CD8-positive, alpha-beta memory T cell (primary cell): Measurements from ENCODE around the gene BRSK1. TPM values are rescaled to one million over a fixed set of nuclear protein-coding genes. Genes with fewer than 3 reads are reported as not detected.

Experiments
- CTCF ChIA-PET: fragments of 350-600 bp; sonication (Branson Sonifier 250); formaldehyde crosslinking; loops from one replicate; lab custom pipeline; 2021; ENCODE audit warnings: antibody characterized with exemption; lab: Charles Lee
- POLR2A ChIA-PET: fragments of 350-600 bp; sonication (Branson Sonifier 250); formaldehyde crosslinking; loops from one replicate; lab custom pipeline; 2021; ENCODE audit warnings: antibody characterized with exemption; lab: Charles Lee
- DNase-seq, 5 donors: peaks; one replicate each; pipeline versions ENCODE4 v3.0.0 to v3.0.0-alpha.2; 2020 to 2022; ENCODE audit warnings: mixed read lengths in 1 of 5
- H3K27ac ChIP-seq: one replicate; pipeline ENCODE4 v1.7.0; 2013; ENCODE audit warnings: low read depth, mild to moderate bottlenecking, low read length, moderate library complexity
- H3K27me3 ChIP-seq: 2 replicates; pipeline ENCODE4 v1.7.0; 2013; ENCODE audit warnings: low read length, mild to moderate bottlenecking; ENCODE audit not compliant: insufficient read depth, poor library complexity, severe bottlenecking
- H3K36me3 ChIP-seq: 2 replicates; pipeline ENCODE4 v1.7.0; 2013; ENCODE audit warnings: mild to moderate bottlenecking, low read length, moderate library complexity; ENCODE audit not compliant: insufficient read depth
- H3K4me1 ChIP-seq: 2 replicates; pipeline ENCODE4 v1.7.0; 2013; ENCODE audit warnings: mild to moderate bottlenecking, low read length, moderate library complexity; ENCODE audit not compliant: insufficient read depth
- H3K4me3 ChIP-seq: 2 replicates; pipeline ENCODE4 v1.7.0; 2013; ENCODE audit warnings: mild to moderate bottlenecking, low read length
- H3K9me3 ChIP-seq: 2 replicates; pipeline ENCODE4 v1.7.0; 2013; ENCODE audit warnings: mild to moderate bottlenecking, low read length
- H3K27ac Mint-ChIP-seq, 8 donors: one replicate each; pipeline ENCODE4 v1.8.0; 2020 to 2021; ENCODE audit warnings: mixed read lengths in 8 of 8, mild to moderate bottlenecking in 6 of 8, inconsistent platforms in 3 of 8, moderate library complexity in 3 of 8
- H3K27me3 Mint-ChIP-seq, 2 donors: one replicate each; pipeline ENCODE4 v1.8.0; 2020 to 2021; ENCODE audit warnings: mixed read lengths in 2 of 2, mild to moderate bottlenecking in 1 of 2, moderate library complexity in 1 of 2
- H3K36me3 Mint-ChIP-seq, 3 donors: one replicate each; pipeline ENCODE4 v1.8.0; 2020 to 2021; ENCODE audit warnings: mixed read lengths in 3 of 3, inconsistent platforms in 1 of 3, mild to moderate bottlenecking in 1 of 3
- H3K4me1 Mint-ChIP-seq, 3 donors: one replicate each; pipeline ENCODE4 v1.8.0; 2020 to 2021; ENCODE audit warnings: mixed read lengths in 3 of 3, inconsistent platforms in 1 of 3, mild to moderate bottlenecking in 1 of 3
- H3K4me3 Mint-ChIP-seq, 7 donors: one replicate each; pipeline ENCODE4 v1.8.0; 2020 to 2021; ENCODE audit warnings: mixed read lengths in 7 of 7, mild to moderate bottlenecking in 6 of 7, moderate library complexity in 4 of 7, inconsistent platforms in 2 of 7
- H3K9me3 Mint-ChIP-seq, 5 donors: one replicate each; pipeline ENCODE4 v1.8.0; 2020 to 2022; ENCODE audit warnings: mixed read lengths in 5 of 5, mild to moderate bottlenecking in 3 of 5, moderate library complexity in 2 of 5, inconsistent platforms in 1 of 5
- polyA plus RNA-seq: library from polyadenylated mRNA; unstranded; fragments of 300-500 nt; fragmentation: Illumina TruSeq; gene quantifications from one replicate; pipeline ENCODE4 v1.2.3, GENCODE V29; 2021
- total RNA-seq, 2 experiments: library from RNA; stranded (reverse); gene quantifications; one replicate each; pipeline ENCODE4 v1.2.3, GENCODE V29; 2021

Gene BRSK1
- total and polyA plus RNA-seq, 3 experiments from 2014 or later = 0.82 to 5.7 (median 4.1) TPM

DNA sequence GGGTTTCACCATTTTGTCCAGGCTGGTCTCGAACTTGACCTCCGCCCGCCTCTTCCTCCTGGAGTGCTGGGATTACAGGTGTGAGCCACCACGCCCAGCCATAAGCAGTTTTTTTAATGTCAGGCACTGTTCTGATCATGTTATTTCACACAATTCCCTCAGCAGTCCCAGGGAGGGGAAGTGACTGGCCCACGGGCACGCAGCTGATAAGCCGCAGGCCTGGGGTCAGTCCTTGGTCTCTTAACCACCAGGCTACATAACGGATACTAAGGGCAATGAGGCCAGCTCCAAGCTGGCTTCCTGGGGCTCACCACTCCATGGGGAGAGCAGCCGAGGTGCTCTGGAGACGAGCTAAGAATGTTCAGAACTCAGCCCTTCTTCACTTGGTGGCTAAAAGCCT lies 13.5 kb downstream of the BRSK1 start:
- peaks cover 13 to 18% (median 14%) of the 10 kb centered on the region in 3 donors for H3K4me1 Mint-ChIP-seq
- peaks cover 0 to 2% of the 10 kb centered on the region in 2 donors for H3K27me3 Mint-ChIP-seq
- POLR2A ChIA-PET = no interaction called here
- H3K27ac ChIP-seq = no peak overlapping the region
- CTCF ChIA-PET = no interaction called here
- peak overlapping the region in 4 of 8 donors; percentile 60 to 90 (median 66) for H3K27ac Mint-ChIP-seq
- no peak overlapping the region for H3K4me3 Mint-ChIP-seq
- H3K9me3 ChIP-seq = no peaks in the 10 kb centered on the region
- H3K4me1 ChIP-seq = peaks cover 12% of the 10 kb centered on the region
- no peaks in the 10 kb centered on the region for H3K36me3 Mint-ChIP-seq
- no peaks in the 10 kb centered on the region for H3K36me3 ChIP-seq
- DNase-seq = no peak
- no peaks in the 10 kb centered on the region for H3K27me3 ChIP-seq
- H3K9me3 Mint-ChIP-seq = no peaks in the 10 kb centered on the region
- H3K4me3 ChIP-seq = no peak overlapping the region

DNA sequence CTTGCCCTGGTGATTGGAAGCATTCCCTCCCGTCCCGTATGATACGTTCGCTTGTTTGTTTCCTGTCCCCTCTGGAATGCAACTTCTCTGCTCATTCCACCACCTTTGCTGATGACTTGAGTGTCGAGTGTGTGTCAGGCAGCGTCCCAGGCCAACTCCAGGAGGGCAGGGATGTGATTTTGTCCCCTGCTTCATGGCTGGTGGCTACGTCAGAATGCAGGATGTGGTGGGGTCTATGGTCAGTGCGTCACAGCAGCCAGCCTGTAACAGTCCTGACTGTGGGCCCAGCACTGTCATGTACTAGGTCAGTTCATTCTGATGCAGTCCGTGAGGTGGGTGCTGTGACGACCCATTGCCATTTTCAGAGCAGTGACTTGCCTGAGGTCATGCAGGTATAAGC lies 16.2 kb downstream of the BRSK1 start:
- Mint-ChIP-seq H3K9me3 (no peaks in the 10 kb centered on the region), H3K4me1 (peaks cover 13 to 18% (median 14%) of the 10 kb centered on the region in 3 donors), H3K27ac (peak overlapping the region in 6 of 8 donors; percentile 21 to 98 (median 84)), H3K4me3 (peak overlapping the region in 2 of 7 donors; percentile 5 to 20), H3K27me3 (peaks cover 0 to 2% of the 10 kb centered on the region in 2 donors), H3K36me3 (no peaks in the 10 kb centered on the region)
- Histone ChIP-seq H3K27me3 (no peaks in the 10 kb centered on the region), H3K4me3 (no peak overlapping the region), H3K27ac (no peak overlapping the region), H3K4me1 (peaks cover 14% of the 10 kb centered on the region), H3K36me3 (no peaks in the 10 kb centered on the region), H3K9me3 (no peaks in the 10 kb centered on the region)
- ChIA-PET CTCF (interaction anchor here (2.8 to 4.1 kb wide), 2 partner anchors 38 to 84 kb away, joined by 22 to 28 read pairs; partner anchors contain the start of genes KMT5C and TMEM238), POLR2A (no interaction called here)
- DNase-seq = no peak

DNA sequence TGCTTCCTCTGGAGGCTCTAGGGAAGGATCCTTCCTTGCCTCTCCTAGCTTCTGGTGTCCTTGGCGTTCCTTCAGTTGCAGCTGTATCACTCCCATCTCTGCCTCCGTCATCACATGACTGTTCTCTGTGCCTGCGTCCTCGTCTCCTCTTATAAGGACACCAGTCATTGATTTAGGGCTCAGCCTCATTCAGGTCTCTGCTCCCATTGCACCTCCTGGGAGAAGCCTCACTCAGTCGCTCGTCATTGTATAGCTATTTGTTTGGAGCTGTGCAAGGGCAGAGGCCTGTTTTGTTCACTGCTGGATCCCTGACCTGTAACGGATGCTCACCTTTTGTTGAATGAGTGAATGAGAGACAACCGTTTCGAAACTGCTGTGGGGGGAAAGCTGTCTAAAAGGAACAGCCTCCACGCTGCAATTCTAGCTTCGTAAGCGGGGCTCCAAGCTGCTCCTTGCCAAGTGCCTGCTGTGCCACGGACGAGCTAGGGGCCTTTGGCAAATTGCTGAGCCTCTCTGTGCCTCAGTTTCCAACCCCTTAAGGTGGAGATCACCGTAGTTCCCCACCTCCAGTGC lies 17.2 kb downstream of the BRSK1 start:
- no peak for DNase-seq
- H3K9me3 ChIP-seq = no peaks in the 10 kb centered on the region
- no peaks in the 10 kb centered on the region for H3K36me3 ChIP-seq
- peak overlapping the region in 6 of 8 donors; percentile 43 to 98 (median 79) for H3K27ac Mint-ChIP-seq
- peak overlapping the region in 2 of 7 donors; percentile 83 to 89 for H3K4me3 Mint-ChIP-seq
- no peaks in the 10 kb centered on the region for H3K27me3 ChIP-seq
- no peaks in the 10 kb centered on the region for H3K36me3 Mint-ChIP-seq
- CTCF ChIA-PET = interaction anchor here (0.6 to 4.1 kb wide), 18 partner anchors 9 to 331 kb away, joined by 3 to 36 read pairs (median 4); partner anchors contain the start of genes KMT5C, PPP6R1 and TMEM238
- H3K27me3 Mint-ChIP-seq = peaks cover 0 to 2% of the 10 kb centered on the region in 2 donors
- H3K9me3 Mint-ChIP-seq = no peaks in the 10 kb centered on the region
- H3K27ac ChIP-seq = no peak overlapping the region
- peaks cover 13 to 20% (median 14%) of the 10 kb centered on the region in 3 donors for H3K4me1 Mint-ChIP-seq
- POLR2A ChIA-PET = interaction anchor here (0.6 to 2.0 kb wide), 3 partner anchors 42 to 107 kb away, joined by 4 to 5 read pairs (median 5); partner anchors contain the start of genes PPP6R1 and UBE2S
- peaks cover 14% of the 10 kb centered on the region for H3K4me1 ChIP-seq
- H3K4me3 ChIP-seq = no peak overlapping the region

DNA sequence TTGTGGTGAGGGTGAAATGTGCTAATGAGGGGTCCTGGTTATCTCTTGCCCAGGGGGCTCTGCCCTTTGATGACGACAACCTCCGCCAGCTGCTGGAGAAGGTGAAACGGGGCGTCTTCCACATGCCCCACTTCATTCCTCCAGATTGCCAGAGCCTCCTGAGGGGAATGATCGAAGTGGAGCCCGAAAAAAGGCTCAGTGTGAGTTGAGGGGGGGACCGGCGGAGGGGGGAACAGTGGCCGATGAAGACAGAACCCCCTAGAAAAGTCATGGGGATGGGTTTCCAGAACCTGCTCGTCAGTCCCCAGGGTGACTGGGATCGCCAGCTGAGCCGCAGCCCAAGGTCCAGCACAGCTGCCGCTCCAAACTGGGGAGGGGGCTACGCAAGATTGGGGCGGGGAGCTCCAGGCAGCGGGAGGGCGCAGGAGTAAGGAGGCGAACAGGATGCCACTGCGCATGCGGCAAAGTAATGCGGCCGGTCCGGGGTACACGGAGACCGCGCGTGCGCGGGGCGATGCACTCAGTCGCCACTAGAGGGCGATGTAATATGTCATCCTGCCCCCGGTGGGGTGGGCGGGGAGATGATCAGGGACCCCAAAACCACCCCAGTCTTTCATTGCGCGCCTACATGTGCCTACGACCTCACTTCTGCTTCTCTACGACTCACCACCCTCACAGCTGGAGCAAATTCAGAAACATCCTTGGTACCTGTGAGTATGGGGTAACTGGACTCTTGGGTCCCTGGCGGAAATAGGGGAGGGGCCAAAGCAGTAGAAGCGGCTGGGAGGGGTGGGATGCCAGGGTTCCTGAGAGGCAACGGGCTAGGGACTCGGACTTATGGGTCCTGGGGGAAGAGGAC lies 17.9 kb downstream of the BRSK1 start:
- ChIA-PET POLR2A (interaction anchor here (0.6 to 2.0 kb wide), 6 partner anchors 38 to 333 kb away, joined by 3 to 6 read pairs (median 4); partner anchors contain the start of genes PPP6R1 and UBE2S), CTCF (interaction anchor here (0.6 to 4.1 kb wide), 21 partner anchors 9 to 330 kb away, joined by 3 to 36 read pairs (median 4); partner anchors contain the start of genes KMT5C, PPP6R1 and TMEM238)
- Mint-ChIP-seq H3K27ac (peak overlapping the region; percentile 80 to 98 (median 92)), H3K27me3 (peaks cover 0 to 2% of the 10 kb centered on the region in 2 donors), H3K36me3 (no peaks in the 10 kb centered on the region), H3K4me1 (peaks cover 13 to 19% (median 14%) of the 10 kb centered on the region in 3 donors), H3K4me3 (peak overlapping the region; percentile 50 to 92 (median 86)), H3K9me3 (no peaks in the 10 kb centered on the region)
- Histone ChIP-seq H3K9me3 (no peaks in the 10 kb centered on the region), H3K4me3 (peak overlapping the region; percentile 60), H3K4me1 (peaks cover 14% of the 10 kb centered on the region), H3K27me3 (no peaks in the 10 kb centered on the region), H3K36me3 (no peaks in the 10 kb centered on the region), H3K27ac (peak overlapping the region; percentile 35)
- DNase-seq = peak; percentile 88 to 95 (median 94)

DNA sequence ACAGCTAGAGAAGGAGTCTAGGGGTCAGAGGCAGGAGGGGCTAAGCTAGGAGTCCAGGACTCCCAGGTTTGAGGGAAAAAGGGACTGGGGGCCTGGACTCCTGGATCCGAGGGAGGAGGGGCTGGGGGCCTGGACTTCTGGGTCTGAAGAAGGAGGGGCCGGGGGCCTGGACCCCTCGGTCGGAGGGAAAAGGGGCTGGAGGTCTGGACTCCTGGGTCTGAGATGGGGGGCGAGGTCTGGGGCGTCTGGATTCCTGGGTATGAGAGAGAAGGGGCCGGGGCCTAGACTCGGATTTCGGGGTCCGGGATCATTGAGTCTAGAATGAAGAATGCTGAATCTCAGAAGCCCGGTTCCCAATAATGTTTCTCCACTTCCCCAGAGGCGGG lies 18.5 kb downstream of the BRSK1 start:
- CTCF ChIA-PET = interaction anchor here (0.8 to 4.1 kb wide), 15 partner anchors 10 to 330 kb away, joined by 3 to 36 read pairs (median 5); partner anchors contain the start of genes KMT5C, PPP6R1 and TMEM238
- Histone ChIP-seq H3K36me3 (no peaks in the 10 kb centered on the region), H3K4me1 (peaks cover 14% of the 10 kb centered on the region), H3K27ac (peak overlapping the region; percentile 35), H3K9me3 (no peaks in the 10 kb centered on the region), H3K27me3 (no peaks in the 10 kb centered on the region), H3K4me3 (peak overlapping the region; percentile 60)
- Mint-ChIP-seq H3K27ac (peak overlapping the region; percentile 80 to 98 (median 92)), H3K36me3 (no peaks in the 10 kb centered on the region), H3K4me3 (peak overlapping the region; percentile 50 to 92 (median 86)), H3K27me3 (peaks cover 0 to 2% of the 10 kb centered on the region in 2 donors), H3K4me1 (peaks cover 13 to 19% (median 14%) of the 10 kb centered on the region in 3 donors), H3K9me3 (no peaks in the 10 kb centered on the region)
- DNase-seq = no peak
- POLR2A ChIA-PET = interaction anchor here (0.6 to 2.0 kb wide), 4 partner anchors 37 to 124 kb away, joined by 3 to 5 read pairs (median 4); partner anchors contain the start of gene PPP6R1

DNA sequence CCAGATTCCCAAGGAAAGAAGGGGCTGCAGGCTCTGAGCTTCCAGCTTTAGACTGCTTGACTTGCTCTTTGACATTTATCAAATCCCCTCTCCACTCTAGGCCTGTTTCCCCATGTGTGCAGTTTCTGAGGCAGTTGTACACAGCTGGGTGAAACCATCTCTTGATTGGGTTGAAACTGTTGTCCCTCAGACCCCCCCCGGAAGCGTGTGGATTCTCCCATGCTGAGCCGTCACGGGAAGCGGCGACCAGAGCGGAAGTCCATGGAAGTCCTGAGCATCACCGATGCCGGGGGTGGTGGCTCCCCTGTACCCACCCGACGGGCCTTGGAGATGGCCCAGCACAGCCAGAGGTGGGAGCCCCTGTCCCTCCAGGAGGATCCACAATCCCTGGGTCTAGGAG lies 19.7 kb downstream of the BRSK1 start:
- Mint-ChIP-seq H3K4me1 (peaks cover 10 to 16% (median 12%) of the 10 kb centered on the region in 3 donors), H3K27me3 (peaks cover 0 to 2% of the 10 kb centered on the region in 2 donors), H3K9me3 (no peaks in the 10 kb centered on the region), H3K36me3 (no peaks in the 10 kb centered on the region), H3K4me3 (no peak overlapping the region), H3K27ac (no peak overlapping the region)
- ChIA-PET CTCF (interaction anchor here (0.6 to 3.8 kb wide), 3 partner anchors 11 to 143 kb away, joined by 3 to 36 read pairs (median 3); no protein-coding TSS in a partner anchor), POLR2A (interaction anchor here (0.6 kb wide), 1 partner anchor 139 kb away, joined by 4 read pairs; no protein-coding TSS in a partner anchor)
- H3K4me1 ChIP-seq = peaks cover 14% of the 10 kb centered on the region
- no peak overlapping the region for H3K4me3 ChIP-seq
- H3K36me3 ChIP-seq = no peaks in the 10 kb centered on the region
- no peaks in the 10 kb centered on the region for H3K9me3 ChIP-seq
- H3K27me3 ChIP-seq = no peaks in the 10 kb centered on the region
- no peak overlapping the region for H3K27ac ChIP-seq
- no peak for DNase-seq

DNA sequence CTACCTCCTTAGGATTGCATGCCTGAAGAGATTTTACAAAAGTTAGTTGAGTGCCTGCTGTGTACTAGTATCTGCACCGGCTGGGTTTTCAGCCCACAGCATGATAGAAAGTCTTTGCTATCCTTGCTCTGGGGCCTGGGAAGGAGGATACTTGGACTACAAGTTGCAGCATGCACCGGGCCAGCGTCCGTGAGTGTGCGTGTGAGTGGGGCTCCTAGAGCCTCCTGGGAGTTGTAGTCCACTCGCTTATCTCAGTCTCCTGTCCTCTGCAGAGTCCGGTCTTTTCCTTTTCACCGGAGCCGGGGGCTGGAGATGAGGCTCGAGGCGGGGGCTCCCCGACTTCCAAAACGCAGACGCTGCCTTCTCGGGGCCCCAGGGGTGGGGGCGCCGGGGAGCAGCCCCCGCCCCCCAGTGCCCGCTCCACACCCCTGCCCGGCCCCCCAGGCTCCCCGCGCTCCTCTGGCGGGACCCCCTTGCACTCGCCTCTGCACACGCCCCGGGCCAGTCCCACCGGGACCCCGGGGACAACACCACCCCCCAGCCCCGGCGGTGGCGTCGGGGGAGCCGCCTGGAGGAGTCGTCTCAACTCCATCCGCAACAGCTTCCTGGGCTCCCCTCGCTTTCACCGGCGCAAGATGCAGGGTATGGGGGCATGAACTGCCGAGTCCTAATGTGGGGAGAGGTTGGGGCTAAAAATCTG lies 20.6 kb downstream of the BRSK1 start:
- Mint-ChIP-seq H3K4me1 (peaks cover 7 to 13% (median 9%) of the 10 kb centered on the region in 3 donors), H3K27me3 (peaks cover 0 to 2% of the 10 kb centered on the region in 2 donors), H3K36me3 (no peaks in the 10 kb centered on the region), H3K4me3 (peak overlapping the region in 1 of 7 donors; percentile 11), H3K27ac (no peak overlapping the region), H3K9me3 (no peaks in the 10 kb centered on the region)
- no peaks in the 10 kb centered on the region for H3K27me3 ChIP-seq
- CTCF ChIA-PET = interaction anchor here (0.6 to 3.8 kb wide), 2 partner anchors 12 to 142 kb away, joined by 3 to 36 read pairs; no protein-coding TSS in a partner anchor
- no peak overlapping the region for H3K27ac ChIP-seq
- POLR2A ChIA-PET = no interaction called here
- no peak overlapping the region for H3K4me3 ChIP-seq
- no peaks in the 10 kb centered on the region for H3K36me3 ChIP-seq
- H3K4me1 ChIP-seq = peaks cover 14% of the 10 kb centered on the region
- H3K9me3 ChIP-seq = no peaks in the 10 kb centered on the region
- DNase-seq = no peak
